GM12874 (cell line): Measurements from ENCODE around the gene OPRD1.

Experiments
- CTCF ChIP-seq: IDR thresholded peaks from 2 replicates; pipeline ENCODE4 v1.5.1; 2011; ENCODE audit warnings: low read depth, mild to moderate bottlenecking, control low read depth, low read length, moderate library complexity; ENCODE audit not compliant: insufficient read depth

The OPRD1 gene

DNA sequence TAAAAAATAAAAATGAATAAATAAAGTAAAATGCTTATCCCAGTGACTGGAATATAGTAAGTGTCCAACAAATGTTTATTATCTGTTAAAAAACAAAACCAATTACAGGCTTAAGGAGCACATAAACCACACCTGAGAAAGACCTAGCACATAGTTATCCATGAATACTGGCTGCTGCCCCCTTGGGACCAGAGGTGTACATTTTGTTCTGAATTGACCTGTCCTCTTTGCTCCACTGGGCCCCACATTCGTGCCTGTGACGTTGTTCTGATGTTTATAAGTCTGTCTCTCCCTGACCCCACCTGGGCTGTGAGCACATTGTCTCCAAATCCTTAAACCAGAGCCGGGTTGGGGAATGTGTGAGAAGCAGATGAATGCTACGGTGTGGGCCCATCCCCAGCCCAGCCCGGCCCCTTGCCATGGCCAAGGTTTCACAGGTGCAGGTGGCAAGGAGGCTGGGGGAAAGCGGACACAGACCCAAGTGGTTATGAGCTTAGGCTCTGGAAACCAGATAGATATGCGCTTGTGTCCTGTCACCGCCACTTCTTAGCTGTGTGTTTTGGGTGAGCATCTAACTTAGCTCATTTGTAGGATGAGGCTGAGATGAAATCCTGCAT lies 29.1 kb downstream of the OPRD1 start:
- no peak for TF ChIP-seq CTCF

- peak; percentile 29; the same call in 1 of the 2 replicates for TF ChIP-seq CTCF
These were observed 34.0 kb downstream of the OPRD1 start for GRCh38 chr1:28845786-28846543.

DNA sequence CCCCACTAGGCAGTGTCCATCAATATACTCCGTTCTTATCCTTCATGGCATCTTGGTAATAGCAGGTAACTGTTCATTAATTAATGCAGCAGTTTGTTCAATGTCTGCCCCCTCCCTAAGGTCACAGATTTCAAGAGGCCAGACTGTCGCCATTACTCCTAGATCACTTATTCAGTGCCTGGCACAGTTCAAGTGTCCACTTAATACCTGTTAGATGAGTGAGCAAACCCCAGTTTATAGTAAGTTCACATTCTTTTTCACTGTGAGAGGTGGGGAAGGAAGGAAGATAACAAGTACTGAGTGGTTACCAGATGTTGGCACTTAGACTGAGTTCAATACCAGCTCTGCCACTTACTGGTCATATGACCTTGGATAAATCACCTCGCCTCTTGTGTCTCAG lies 36.4 kb downstream of the OPRD1 start:
- no peak for TF ChIP-seq CTCF

DNA sequence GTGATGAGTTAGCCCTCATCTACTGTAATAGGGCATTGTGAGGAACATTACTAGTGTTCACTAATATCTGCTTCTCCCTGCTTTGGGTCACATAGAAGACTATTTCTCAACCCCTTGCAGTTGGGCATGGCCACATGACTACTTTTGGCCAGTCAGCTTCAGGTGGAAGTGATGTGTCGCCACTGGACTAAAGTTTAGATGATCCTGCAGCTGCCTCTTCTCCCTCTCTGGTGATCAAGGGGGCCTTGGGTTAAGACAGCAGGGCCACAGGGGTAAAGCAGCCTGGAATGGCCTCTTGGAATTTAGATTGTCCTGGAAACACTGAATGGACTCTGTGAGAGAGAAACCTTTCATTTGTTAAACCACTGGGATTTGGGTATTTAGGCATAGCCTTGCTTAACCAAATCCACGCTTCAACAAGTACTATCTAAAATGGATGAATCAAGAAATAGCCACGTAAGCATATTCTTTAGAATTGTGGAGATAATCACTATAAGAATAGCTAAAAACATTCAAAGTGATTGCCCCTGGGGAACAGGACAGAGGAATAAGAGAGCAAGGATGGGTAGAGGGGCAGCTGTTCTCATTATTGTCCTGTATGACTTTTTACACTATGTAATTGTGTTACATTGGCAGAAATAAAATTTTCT lies 41.2 kb downstream of the OPRD1 start:
- no peak for TF ChIP-seq CTCF

GRCh38 chr1:28855046-28855445 lies 43.1 kb downstream of the OPRD1 start:
- no peak for TF ChIP-seq CTCF

DNA sequence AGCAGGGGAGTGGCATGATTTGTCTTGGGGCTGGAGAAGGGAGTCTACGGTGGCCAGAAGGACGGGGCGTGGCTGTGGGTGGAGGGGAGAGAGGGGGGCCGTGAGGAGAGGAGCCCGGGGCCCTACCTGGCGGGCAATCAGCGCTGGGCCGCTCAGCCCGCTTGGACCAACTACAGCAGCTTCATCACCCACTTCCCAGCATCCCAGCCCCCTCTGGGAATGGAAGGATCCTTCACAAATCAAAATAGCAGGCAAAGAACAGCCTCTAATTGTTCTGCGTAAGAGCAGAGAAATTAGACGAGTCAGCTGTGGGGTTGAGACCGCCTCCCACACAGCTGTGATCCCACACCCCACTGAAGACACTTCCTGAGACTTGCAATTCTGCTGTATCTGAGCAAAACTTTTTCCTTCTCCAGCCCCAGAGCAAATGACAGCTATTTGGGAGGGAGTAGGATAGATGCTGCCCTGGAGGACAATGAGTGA lies 43.5 kb downstream of the OPRD1 start:
- TF ChIP-seq CTCF, result no peak

- no peak for TF ChIP-seq CTCF
These were observed 44.0 kb downstream of the OPRD1 start for GRCh38 chr1:28855969-28856368.
